Gastroesophageal sphincter (tissue), 3 donors: ENCODE results near the gene NUTM2F.
"Not testable (repeated sequence)": the region's sequence is repeated elsewhere in the genome, so short reads cannot be mapped to it uniquely, and the experiment has no call there.

Experiments
- EP300 ChIP-seq: sonication (generic); formaldehyde crosslinking; IDR thresholded peaks from one replicate; pipeline ENCODE4 v1.6.1; 2017; ENCODE audit warnings: antibody characterized with exemption, mild to moderate bottlenecking
- POLR2A ChIP-seq, 2 donors: fragments of 450-650 bp; IDR thresholded peaks; one replicate each; pipeline ENCODE4 v1.6.1; 2017; ENCODE audit warnings: antibody characterized with exemption in 2 of 2, mild to moderate bottlenecking in 2 of 2, moderate library complexity in 1 of 2
- TF ChIP-seq, protein P1 (sequence below), 4 experiments: fragments of 200-600 bp in 2 of 4; fragments of 450-650 bp in 2 of 4; sonication (generic) in 1 of 4; IDR thresholded peaks; one replicate each; pipeline ENCODE4 v1.5.1; 2017 to 2019; ENCODE audit warnings: antibody characterized with exemption in 4 of 4, mild to moderate bottlenecking in 2 of 4, moderate library complexity in 2 of 4

DNA sequence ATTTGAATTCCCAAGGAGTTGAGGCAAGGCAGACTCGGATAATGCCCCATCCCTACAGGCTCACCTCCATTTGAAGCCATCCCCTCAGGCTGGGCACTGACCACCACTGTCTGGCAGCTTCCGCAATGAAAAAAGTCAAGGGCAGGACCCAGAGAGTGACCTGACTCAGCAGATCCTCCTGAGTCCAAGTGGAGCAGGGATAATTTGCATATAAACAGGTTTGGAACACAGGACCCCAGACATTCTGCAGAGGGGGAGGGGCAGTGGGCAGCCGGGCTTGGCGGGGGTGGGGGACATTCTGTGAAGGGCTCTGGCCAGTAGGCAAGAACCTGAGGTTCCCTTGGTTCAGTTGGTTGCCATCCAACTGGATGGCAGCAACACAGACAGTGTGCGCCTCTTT, at the start of gene NUTM2F:
- not testable (repeated sequence) for TF ChIP-seq POLR2A (IDR thresholded peaks at IDR 0.05); EP300
- TF ChIP-seq, protein P1, sequence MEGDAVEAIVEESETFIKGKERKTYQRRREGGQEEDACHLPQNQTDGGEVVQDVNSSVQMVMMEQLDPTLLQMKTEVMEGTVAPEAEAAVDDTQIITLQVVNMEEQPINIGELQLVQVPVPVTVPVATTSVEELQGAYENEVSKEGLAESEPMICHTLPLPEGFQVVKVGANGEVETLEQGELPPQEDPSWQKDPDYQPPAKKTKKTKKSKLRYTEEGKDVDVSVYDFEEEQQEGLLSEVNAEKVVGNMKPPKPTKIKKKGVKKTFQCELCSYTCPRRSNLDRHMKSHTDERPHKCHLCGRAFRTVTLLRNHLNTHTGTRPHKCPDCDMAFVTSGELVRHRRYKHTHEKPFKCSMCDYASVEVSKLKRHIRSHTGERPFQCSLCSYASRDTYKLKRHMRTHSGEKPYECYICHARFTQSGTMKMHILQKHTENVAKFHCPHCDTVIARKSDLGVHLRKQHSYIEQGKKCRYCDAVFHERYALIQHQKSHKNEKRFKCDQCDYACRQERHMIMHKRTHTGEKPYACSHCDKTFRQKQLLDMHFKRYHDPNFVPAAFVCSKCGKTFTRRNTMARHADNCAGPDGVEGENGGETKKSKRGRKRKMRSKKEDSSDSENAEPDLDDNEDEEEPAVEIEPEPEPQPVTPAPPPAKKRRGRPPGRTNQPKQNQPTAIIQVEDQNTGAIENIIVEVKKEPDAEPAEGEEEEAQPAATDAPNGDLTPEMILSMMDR (IDR thresholded peaks at IDR 0.05) = not testable (repeated sequence)
